ENCODE measurements around the gene KLK13.

- TF ChIP-seq POLR2A (IDR thresholded peaks at IDR 0.05; ENCODE audit: low read depth, low read length) (no peak), TAF1 (IDR thresholded peaks at IDR 0.05; ENCODE audit: borderline replicate concordance, low read depth, low read length) (no peak)
These were observed 33.5 kb downstream of the KLK13 start for GRCh38 chr19:51031220-51031879.

Measured in GM12892 (cell line).